ENCODE measurements around the gene CCDC175.
A peak's percentile ranks its signal among the peaks of the same experiment; 100 is the strongest.

The CCDC175 gene

GRCh38 chr14:59576332-59577294 lies at the start of gene CCDC175:
Gene CCDC175, minus strand, starts transcription at chr14:59576812. Its CDS starts 37 bp downstream, at chr14:59576775.
- in situ Hi-C loops (cut with HindIII; ENCODE audit: low sequenced_read_pairs), result no loop called here
- TF ChIP-seq CTCF (IDR thresholded peaks at IDR 0.05; ENCODE audit: low read depth, low read length, missing control alignments), result peak; percentile 83

GRCh38 chr14:59622631-59623030 lies 46.0 kb upstream of the CCDC175 start:
- in situ Hi-C loops (cut with HindIII; ENCODE audit: low sequenced_read_pairs), result no loop called here
- DNase-seq (ENCODE audit: low read depth), result no peak
- no peak for TF ChIP-seq CTCF (IDR thresholded peaks at IDR 0.05; ENCODE audit: low read depth, low read length, missing control alignments)
- no peak overlapping the region for H3K4me3 ChIP-seq (ENCODE audit: low read depth, low read length)

More at GRCh38 chr14:59576332-59577294, at the start of gene CCDC175:
- peak within 1 kb of the TSS; percentile 59 for H3K4me3 ChIP-seq (ENCODE audit: low read depth, low read length)
- DNase-seq (ENCODE audit: low read depth), result peak; percentile 69

GRCh38 chr14:59619061-59619460 lies 42.4 kb upstream of the CCDC175 start:
- DNase-seq (ENCODE audit: low read depth), result no peak
- in situ Hi-C loops (cut with HindIII; ENCODE audit: low sequenced_read_pairs), result no loop called here
- no peak overlapping the region for H3K4me3 ChIP-seq (ENCODE audit: low read depth, low read length)
- TF ChIP-seq CTCF (IDR thresholded peaks at IDR 0.05; ENCODE audit: low read depth, low read length, missing control alignments), result no peak

GRCh38 chr14:59601056-59601455 lies 24.4 kb upstream of the CCDC175 start:
- no peak for TF ChIP-seq CTCF (IDR thresholded peaks at IDR 0.05; ENCODE audit: low read depth, low read length, missing control alignments)
- in situ Hi-C loops (cut with HindIII; ENCODE audit: low sequenced_read_pairs), result no loop called here
- DNase-seq (ENCODE audit: low read depth), result no peak

GRCh38 chr14:59600211-59600945 lies 23.8 kb upstream of the CCDC175 start:
- no peak for TF ChIP-seq CTCF (IDR thresholded peaks at IDR 0.05; ENCODE audit: low read depth, low read length, missing control alignments)
- no peak for DNase-seq (ENCODE audit: low read depth)
- no peak overlapping the region for H3K4me3 ChIP-seq (ENCODE audit: low read depth, low read length)
- in situ Hi-C loops (cut with HindIII; ENCODE audit: low sequenced_read_pairs), result no loop called here

More at GRCh38 chr14:59601056-59601455, 24.4 kb upstream of the CCDC175 start:
- H3K4me3 ChIP-seq (ENCODE audit: low read depth, low read length), result no peak overlapping the region

- in situ Hi-C loops (cut with HindIII; ENCODE audit: low sequenced_read_pairs), result no loop called here
- no peak for TF ChIP-seq CTCF (IDR thresholded peaks at IDR 0.05; ENCODE audit: low read depth, low read length, missing control alignments)
- no peak overlapping the region for H3K4me3 ChIP-seq (ENCODE audit: low read depth, low read length)
- DNase-seq (ENCODE audit: low read depth), result no peak
Measured at GRCh38 chr14:59595071-59595470, 18.5 kb upstream of the CCDC175 start.

Measured in astrocyte of the cerebellum (primary cell).